Endodermal cell (in vitro differentiated cells): Measurements from ENCODE around the gene CCDC171. TPM values are rescaled to one million over a fixed set of nuclear protein-coding genes. Genes with fewer than 3 reads are reported as not detected.

Experiments used
- DNase-seq: peaks from one replicate; pipeline ENCODE4 v3.0.0-alpha.2; 2017
- H3K27ac ChIP-seq: 2 replicates; pipeline ENCODE4 v1.5.1; 2013; ENCODE audit warnings: mild to moderate bottlenecking, low read depth, low read length, moderate library complexity
- H3K27me3 ChIP-seq: 2 replicates; pipeline ENCODE4 v1.6.1; 2013; ENCODE audit warnings: mild to moderate bottlenecking, low read length, moderate library complexity; ENCODE audit not compliant: insufficient read depth, control insufficient read depth, poor library complexity, severe bottlenecking
- H3K36me3 ChIP-seq: 2 replicates; pipeline ENCODE4 v1.7.0; 2013; ENCODE audit warnings: mild to moderate bottlenecking, low read length, moderate library complexity; ENCODE audit not compliant: control insufficient read depth, insufficient read depth
- H3K4me1 ChIP-seq: one replicate; pipeline ENCODE4 v1.7.0; 2013; ENCODE audit warnings: low read length; ENCODE audit not compliant: control insufficient read depth, insufficient read depth
- H3K4me3 ChIP-seq: 2 replicates; pipeline ENCODE4 v1.5.1; 2013; ENCODE audit warnings: mild to moderate bottlenecking, low read length, moderate library complexity
- H3K9ac ChIP-seq: 2 replicates; pipeline ENCODE4 v1.6.1; 2013; ENCODE audit warnings: mild to moderate bottlenecking, low read length, moderate library complexity; ENCODE audit not compliant: poor library complexity, severe bottlenecking; ENCODE audit errors: extremely low read depth
- H3K9me3 ChIP-seq: 2 replicates; pipeline ENCODE4 v1.6.1; 2013; ENCODE audit warnings: mild to moderate bottlenecking, low read length, moderate library complexity; ENCODE audit not compliant: control insufficient read depth
- H3K27ac Mint-ChIP-seq: 2 replicates; pipeline ENCODE4 v1.8.0; 2020; ENCODE audit warnings: mixed read lengths
- H3K27me3 Mint-ChIP-seq: 2 replicates; pipeline ENCODE4 v1.8.0; 2021; ENCODE audit warnings: mild to moderate bottlenecking, mixed read lengths; ENCODE audit not compliant: insufficient read depth
- H3K36me3 Mint-ChIP-seq: 2 replicates; pipeline ENCODE4 v1.8.0; 2020; ENCODE audit warnings: low read depth, mixed read lengths
- H3K4me1 Mint-ChIP-seq: 2 replicates; pipeline ENCODE4 v1.8.0; 2020; ENCODE audit warnings: mixed read lengths
- H3K4me3 Mint-ChIP-seq: 2 replicates; pipeline ENCODE4 v1.8.0; 2020; ENCODE audit warnings: mild to moderate bottlenecking, moderate library complexity, mixed read lengths
- H3K9me3 Mint-ChIP-seq: 2 replicates; pipeline ENCODE4 v1.8.0; 2020; ENCODE audit warnings: mild to moderate bottlenecking, mixed read lengths
- WGBS, 2 experiments: methylation state at CpG; one replicate each; pipeline versions ENCODE4 v1.1.5 to v1.1.7; 2013; ENCODE audit warnings: missing lambda C conversion rate in 2 of 2, mixed read lengths in 1 of 2; ENCODE audit not compliant: insufficient coverage in 1 of 2, insufficient read length in 1 of 2; 5-methylcytosine and 5-hydroxymethylcytosine counted together
- total RNA-seq, 2 donors: library from RNA; stranded (reverse); fragmentation: NEBNext Ultra II Directional in 1 of 2; extraction: Animal tissue kit (Norgen Biotek cat#: 25700) in 1 of 2; gene quantifications; 2 replicates in 1 of 2; 3 replicates in 1 of 2; pipeline ENCODE4 v1.2.1, GENCODE V29; 2021
- TF ChIP-seq, protein P1 (sequence below): fragments of 200-600 bp; sonication (generic); conservative IDR thresholded peaks from 2 replicates; pipeline ENCODE4 v1.5.0; 2021; ENCODE audit warnings: antibody characterized with exemption, mild to moderate bottlenecking

Gene CCDC171
- total RNA-seq, 2 donors from 2014 or later: 6.3 to 6.8 TPM

DNA sequence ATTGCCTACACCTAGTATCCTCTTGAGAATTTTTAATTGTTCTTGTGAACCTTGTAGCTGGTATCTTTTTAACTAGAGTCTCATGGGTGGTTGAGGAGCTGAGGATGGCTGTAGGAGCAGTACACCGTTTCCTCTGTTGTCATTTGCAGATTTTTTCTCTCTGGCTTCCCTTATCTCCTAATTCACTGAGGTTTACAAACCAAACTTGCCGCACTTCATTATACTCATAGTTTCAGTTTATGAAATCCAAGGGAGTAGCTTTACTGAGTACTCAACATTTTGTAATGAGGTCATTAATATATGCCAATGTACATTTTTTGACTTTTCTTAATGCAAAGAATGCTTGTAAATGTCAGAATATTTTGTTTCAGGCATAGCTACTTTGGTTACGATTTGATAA, 154.2 kb downstream of the CCDC171 start:
- H3K27ac Mint-ChIP-seq: no peak overlapping the region
- no peak overlapping the region for H3K4me3 ChIP-seq
- no peaks in the 10 kb centered on the region for H3K27me3 ChIP-seq
- H3K36me3 Mint-ChIP-seq: no peaks in the 10 kb centered on the region
- 90% methylated on average over 2 of the region's 3 CpGs; no CpG with 5 or more reads in 1 of the 2 experiments for WGBS, 2 experiments
- H3K27ac ChIP-seq: no peak overlapping the region
- DNase-seq: no peak
- H3K9ac ChIP-seq: no peak overlapping the region
- H3K4me1 Mint-ChIP-seq: no peaks in the 10 kb centered on the region
- TF ChIP-seq, protein P1, sequence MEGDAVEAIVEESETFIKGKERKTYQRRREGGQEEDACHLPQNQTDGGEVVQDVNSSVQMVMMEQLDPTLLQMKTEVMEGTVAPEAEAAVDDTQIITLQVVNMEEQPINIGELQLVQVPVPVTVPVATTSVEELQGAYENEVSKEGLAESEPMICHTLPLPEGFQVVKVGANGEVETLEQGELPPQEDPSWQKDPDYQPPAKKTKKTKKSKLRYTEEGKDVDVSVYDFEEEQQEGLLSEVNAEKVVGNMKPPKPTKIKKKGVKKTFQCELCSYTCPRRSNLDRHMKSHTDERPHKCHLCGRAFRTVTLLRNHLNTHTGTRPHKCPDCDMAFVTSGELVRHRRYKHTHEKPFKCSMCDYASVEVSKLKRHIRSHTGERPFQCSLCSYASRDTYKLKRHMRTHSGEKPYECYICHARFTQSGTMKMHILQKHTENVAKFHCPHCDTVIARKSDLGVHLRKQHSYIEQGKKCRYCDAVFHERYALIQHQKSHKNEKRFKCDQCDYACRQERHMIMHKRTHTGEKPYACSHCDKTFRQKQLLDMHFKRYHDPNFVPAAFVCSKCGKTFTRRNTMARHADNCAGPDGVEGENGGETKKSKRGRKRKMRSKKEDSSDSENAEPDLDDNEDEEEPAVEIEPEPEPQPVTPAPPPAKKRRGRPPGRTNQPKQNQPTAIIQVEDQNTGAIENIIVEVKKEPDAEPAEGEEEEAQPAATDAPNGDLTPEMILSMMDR: no peak
- H3K36me3 ChIP-seq: no peaks in the 10 kb centered on the region
- H3K9me3 Mint-ChIP-seq: no peaks in the 10 kb centered on the region
- no peak overlapping the region for H3K4me3 Mint-ChIP-seq
- H3K4me1 ChIP-seq: no peaks in the 10 kb centered on the region
- H3K27me3 Mint-ChIP-seq: no peaks in the 10 kb centered on the region
- H3K9me3 ChIP-seq: no peaks in the 10 kb centered on the region

GRCh38 chr9:15711531-15711930, 158.7 kb downstream of the CCDC171 start:
- no peaks in the 10 kb centered on the region for H3K27me3 ChIP-seq
- H3K9me3 ChIP-seq: no peaks in the 10 kb centered on the region
- Mint-ChIP-seq H3K9me3 (no peaks in the 10 kb centered on the region), H3K4me1 (no peaks in the 10 kb centered on the region), H3K27ac (no peak overlapping the region), H3K27me3 (no peaks in the 10 kb centered on the region), H3K36me3 (no peaks in the 10 kb centered on the region), H3K4me3 (no peak overlapping the region)
- H3K27ac ChIP-seq: no peak overlapping the region
- no peaks in the 10 kb centered on the region for H3K4me1 ChIP-seq
- H3K4me3 ChIP-seq: no peak overlapping the region
- H3K9ac ChIP-seq: no peak overlapping the region
- 67 to 98% methylated on average over 1 of the region's 1 CpG for WGBS, 2 experiments
- no peaks in the 10 kb centered on the region for H3K36me3 ChIP-seq
- TF ChIP-seq, protein P1: no peak
- DNase-seq: no peak

GRCh38 chr9:15711931-15712330, 159.1 kb downstream of the CCDC171 start:
- H3K27me3 Mint-ChIP-seq: peaks cover 2% of the 10 kb centered on the region
- Histone ChIP-seq H3K27me3 (no peaks in the 10 kb centered on the region), H3K27ac (no peak overlapping the region), H3K36me3 (no peaks in the 10 kb centered on the region), H3K9me3 (no peaks in the 10 kb centered on the region), H3K9ac (no peak overlapping the region), H3K4me3 (no peak overlapping the region), H3K4me1 (no peaks in the 10 kb centered on the region)
- DNase-seq: no peak
- 78 to 92% methylated on average over 2 of the region's 2 CpGs for WGBS, 2 experiments
- no peaks in the 10 kb centered on the region for H3K36me3 Mint-ChIP-seq
- no peaks in the 10 kb centered on the region for H3K9me3 Mint-ChIP-seq
- H3K27ac Mint-ChIP-seq: no peak overlapping the region
- no peaks in the 10 kb centered on the region for H3K4me1 Mint-ChIP-seq
- TF ChIP-seq, protein P1: no peak
- no peak overlapping the region for H3K4me3 Mint-ChIP-seq
